VCaP (cell line): Measurements from ENCODE around the gene KRT8.

Experiments used
- H3K27ac ChIP-seq: fragments of 450-650 bp; 2 replicates; pipeline ENCODE4 v1.5.1; 2017
- TF ChIP-seq, protein P1 (sequence below): fragments of 450-650 bp; conservative IDR thresholded peaks from 2 replicates; pipeline ENCODE4 v1.5.1; 2017; ENCODE audit warnings: mild to moderate bottlenecking, moderate library complexity

KRT8 gene

DNA sequence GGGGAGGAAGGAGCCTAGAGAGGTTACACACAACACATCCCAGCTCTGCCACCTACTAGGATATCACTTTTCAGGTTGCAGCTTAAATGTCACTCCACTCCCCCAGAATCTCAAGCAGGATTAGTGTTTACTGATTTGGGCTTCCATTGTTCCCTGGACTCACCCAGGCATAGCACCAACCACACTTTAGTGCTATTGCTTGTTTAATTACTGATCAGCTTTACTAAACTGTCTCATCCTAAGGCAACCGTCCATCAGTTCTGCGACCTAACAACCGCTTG is 38.0 kb upstream of the KRT8 start:
- no peak overlapping the region for H3K27ac ChIP-seq
- TF ChIP-seq, protein P1, sequence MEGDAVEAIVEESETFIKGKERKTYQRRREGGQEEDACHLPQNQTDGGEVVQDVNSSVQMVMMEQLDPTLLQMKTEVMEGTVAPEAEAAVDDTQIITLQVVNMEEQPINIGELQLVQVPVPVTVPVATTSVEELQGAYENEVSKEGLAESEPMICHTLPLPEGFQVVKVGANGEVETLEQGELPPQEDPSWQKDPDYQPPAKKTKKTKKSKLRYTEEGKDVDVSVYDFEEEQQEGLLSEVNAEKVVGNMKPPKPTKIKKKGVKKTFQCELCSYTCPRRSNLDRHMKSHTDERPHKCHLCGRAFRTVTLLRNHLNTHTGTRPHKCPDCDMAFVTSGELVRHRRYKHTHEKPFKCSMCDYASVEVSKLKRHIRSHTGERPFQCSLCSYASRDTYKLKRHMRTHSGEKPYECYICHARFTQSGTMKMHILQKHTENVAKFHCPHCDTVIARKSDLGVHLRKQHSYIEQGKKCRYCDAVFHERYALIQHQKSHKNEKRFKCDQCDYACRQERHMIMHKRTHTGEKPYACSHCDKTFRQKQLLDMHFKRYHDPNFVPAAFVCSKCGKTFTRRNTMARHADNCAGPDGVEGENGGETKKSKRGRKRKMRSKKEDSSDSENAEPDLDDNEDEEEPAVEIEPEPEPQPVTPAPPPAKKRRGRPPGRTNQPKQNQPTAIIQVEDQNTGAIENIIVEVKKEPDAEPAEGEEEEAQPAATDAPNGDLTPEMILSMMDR = no peak

DNA sequence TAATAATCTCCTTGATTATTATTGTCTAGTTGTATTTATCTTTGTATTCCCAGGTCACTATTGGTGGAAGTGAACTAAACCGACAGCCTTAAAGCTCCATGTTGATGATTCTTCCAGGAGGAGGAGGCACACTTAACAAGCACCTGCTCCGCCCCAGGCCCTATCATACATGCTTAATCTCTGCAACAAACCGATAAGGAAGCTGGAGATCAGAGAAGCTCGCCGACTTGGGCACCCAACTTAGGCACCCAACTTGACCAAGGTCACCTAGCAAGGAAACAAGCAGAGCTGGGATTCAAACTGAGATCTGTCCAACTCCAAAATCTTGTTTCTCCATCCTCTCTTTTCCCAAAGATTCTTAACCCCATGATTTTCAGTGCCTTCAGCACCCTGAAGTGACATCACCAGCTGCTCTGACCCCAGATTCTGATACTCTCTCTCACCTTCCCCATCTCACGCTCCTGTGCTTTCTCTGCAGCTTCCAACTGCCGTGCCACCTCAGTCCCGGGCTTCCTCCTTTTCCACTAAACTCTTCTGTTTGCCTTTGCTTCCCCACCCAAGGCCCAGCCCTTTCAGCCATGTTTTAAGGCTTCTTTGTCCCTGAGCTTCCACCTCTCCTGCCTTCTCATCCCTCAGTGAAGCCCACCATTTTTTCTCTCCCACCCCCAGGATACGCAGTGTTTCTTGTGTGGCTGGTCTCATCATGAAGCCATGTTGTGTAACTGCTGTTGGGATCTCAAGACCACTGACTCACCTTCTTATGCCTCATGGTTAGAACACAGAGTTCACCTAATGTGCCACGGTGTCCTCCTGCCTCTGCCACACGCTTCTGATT is 37.4 kb upstream of the KRT8 start:
- H3K27ac ChIP-seq = no peak overlapping the region
- TF ChIP-seq, protein P1 = no peak

GRCh38 chr12:52929538-52929937 is 24.7 kb upstream of the KRT8 start:
- TF ChIP-seq, protein P1 = no peak
- H3K27ac ChIP-seq = no peak overlapping the region

GRCh38 chr12:52927964-52928363 is 23.1 kb upstream of the KRT8 start:
- TF ChIP-seq, protein P1 = no peak
- H3K27ac ChIP-seq = no peak overlapping the region; the same call in 1 of the 2 replicates

DNA sequence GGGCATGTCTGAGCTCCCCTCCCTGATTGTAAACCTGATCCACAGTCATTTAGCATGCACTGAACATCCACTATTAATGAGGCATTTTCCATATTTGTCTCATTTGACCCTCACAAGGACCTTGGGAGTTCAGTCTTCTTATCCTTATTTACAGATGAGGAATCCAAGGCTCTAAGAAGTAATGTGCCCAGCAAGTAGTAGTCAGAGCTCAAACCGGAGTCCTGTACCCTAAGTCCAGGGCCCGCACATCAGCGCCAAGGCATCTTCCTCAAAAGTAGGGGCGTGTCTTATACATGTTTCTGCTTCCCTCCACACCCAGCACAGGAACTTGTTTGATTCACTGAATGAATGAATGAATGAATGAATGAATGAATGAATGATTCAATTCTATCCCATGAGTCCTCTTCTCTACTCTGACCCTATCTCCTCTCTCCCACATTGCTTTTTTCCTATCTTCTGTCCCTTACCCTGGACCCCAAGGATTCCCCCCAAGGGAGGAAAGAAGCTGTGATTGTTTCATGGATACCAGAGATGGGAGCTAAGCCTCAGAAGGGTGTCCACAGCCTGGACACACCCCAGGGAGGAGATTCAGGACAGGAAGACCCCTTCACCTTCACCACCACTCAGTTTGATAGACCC is 21.8 kb upstream of the KRT8 start:
- TF ChIP-seq, protein P1 = no peak
- H3K27ac ChIP-seq = peak overlapping the region; percentile 16; the same call in 1 of the 2 replicates

DNA sequence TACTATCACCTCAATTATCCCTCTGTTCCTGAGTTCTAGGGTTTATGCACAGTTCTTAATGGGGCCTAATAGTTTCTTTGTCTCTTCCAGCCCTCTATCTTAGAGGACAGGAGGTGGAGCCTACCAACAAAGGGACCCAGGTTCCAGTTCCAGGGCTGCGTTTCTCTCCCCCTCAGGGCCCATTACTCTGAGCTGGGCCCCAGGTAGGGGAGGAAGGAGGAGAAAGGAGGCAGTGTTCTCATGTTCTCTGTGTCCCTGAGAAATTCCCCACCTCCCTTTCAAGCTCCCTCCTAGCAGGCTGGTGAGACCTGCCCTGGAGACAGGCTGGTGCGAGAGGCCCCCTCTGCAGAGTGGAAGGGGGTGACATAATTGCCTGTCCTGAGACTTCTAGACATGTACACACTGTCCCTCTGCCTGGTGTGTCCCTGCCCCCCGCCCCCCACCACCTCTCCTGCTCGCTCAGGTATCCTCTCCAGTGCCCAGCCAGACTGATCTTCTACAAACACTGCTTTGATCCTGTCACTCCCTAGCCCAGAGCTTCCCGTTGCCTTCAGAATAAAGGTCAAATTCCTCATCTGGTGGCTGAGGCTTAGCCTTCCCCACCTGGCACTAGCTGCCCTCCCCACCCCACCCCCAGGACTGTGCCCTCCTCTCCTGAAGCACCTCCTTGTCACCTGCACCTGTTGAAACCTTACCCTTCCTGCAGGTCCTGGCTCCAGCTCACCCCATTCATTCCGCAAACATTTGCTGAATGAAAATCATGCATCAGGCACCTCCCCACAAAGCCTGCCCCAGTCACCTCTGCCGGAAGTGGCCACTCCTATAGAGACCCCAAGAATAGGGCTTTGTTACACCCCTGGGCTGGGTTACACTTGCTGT is 21.1 kb upstream of the KRT8 start:
- peak overlapping the region; percentile 3; the same call in 1 of the 2 replicates for H3K27ac ChIP-seq
- TF ChIP-seq, protein P1 = no peak
